CMK (cell line): Measurements from ENCODE around the gene MTFR1L.
"Not testable (repeated sequence)": the region's sequence is repeated elsewhere in the genome, so short reads cannot be mapped to it uniquely, and the experiment has no call there.

Source experiments
- DNase-seq: peaks from one replicate; pipeline ENCODE4 v3.0.0-alpha.2; 2010; ENCODE audit warnings: low read depth

The MTFR1L gene

DNA sequence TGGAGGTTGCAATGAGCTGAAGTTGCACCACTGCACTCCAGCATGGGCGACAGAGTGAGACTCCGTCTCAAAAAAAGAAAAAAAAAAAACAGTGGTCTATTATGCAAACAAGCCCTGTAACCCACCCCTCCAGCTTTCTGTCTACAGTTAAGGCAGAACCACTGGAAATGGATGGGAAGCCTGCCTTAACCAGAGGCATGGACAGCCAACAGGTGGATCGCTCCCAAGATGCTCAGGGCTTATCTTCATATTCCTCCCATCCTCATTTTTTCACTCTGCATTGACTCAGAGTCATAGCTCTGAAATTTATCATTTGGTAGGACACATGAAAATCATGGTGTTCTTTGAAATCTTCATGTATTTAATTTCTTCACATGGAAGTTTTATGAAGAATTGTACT lies 8.7 kb downstream of the MTFR1L start:
- DNase-seq = no peak

DNA sequence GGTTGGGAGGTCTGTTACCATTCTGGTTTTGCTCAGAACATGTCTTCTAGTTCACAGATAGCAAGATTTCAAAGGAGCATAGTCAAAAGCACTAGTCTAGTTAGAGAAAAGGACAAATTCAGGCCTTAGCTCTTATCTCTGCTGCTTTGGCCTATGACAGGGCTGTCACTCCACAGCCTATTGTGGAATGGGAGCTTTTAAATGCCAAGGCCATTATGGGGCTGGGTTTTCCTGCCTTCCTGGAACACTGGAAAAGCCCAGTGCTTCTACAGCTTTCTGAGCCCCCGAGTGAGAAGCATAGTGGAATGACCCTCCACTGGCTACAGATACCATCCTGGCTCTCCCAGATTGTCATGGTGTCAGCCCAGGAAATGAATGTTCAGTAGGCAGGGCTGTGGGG lies 9.3 kb downstream of the MTFR1L start:
- no peak for DNase-seq

DNA sequence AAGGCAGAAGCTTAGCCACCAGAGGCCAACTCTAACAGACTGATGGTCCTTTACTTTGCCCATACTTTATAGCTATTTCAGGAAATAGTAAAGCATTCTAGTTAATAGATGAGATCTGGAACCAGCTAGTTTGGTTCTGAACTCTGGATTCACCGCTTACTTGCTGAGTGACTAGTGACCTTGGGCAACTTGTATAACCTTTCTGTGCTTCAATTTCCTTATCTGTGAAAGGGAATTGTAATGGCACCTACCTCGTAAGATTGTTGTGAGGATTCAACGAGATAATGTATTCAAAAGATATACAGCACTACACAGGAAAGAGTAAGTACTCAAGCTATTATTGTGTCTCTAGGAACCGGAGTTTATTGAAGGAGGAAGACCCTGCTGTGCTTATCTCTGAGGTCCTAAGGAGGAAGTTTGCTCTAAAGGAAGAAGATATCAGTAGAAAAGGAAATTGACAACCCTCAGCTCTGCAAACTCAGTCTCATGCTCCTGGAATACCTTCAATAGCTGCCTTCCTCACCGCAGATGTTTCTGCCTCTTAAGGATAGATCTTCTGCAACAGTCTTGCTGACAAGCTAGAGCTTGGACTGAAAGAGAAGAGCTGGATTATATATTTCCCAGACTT lies 11.9 kb downstream of the MTFR1L start:
- peak; percentile 63 for DNase-seq

DNA sequence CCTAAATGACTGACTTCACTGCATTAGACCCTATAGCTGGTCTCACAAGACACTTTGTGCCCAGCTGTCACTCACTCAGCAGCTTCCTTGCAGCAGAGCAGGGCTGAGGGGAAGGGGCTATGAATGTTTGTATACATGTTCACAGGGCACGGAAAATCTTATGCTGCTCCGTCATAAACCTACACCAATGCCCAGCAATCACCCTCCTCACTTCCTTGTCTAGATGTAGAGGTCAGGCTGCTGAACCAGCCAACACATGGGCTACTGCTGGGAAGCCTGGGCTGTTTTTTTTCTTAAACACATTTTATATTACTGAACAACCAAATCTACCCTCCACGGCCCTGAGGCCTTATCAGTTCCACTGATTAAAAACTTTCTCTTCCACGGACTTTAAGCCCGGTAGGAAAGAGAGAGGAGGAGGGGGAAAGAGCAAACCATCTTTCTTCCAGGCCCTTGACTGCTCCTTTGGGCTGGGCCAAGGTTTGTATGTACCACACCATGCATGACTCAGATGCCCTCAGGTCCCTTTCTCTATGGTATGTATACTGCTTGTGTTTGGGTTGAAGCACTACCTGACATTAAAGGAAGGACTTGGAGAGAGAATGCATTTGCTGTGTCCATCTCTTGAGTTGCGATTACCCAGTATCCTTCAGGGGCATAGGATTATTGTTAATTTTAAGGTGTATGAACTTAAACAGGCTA lies 12.7 kb downstream of the MTFR1L start:
- DNase-seq = no peak

DNA sequence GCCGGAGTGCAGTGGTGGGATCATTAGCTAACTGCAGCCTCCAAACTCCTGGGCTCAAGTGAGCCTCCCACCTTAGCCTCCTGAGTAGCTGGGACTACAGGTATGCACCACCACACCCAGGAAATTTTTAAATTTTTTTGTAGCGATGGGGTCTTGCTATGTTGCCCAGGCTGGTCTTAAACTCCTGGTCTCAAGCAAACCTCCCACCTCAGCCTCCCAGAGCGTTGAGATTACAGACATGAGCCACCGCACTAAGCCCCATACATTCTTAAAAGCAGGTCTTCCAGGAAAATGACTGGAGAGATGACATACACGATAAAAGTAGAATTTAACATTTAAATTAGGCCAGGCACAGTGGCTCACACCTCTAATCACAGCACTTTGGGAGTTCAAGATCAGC lies 13.4 kb downstream of the MTFR1L start:
- DNase-seq = no peak

DNA sequence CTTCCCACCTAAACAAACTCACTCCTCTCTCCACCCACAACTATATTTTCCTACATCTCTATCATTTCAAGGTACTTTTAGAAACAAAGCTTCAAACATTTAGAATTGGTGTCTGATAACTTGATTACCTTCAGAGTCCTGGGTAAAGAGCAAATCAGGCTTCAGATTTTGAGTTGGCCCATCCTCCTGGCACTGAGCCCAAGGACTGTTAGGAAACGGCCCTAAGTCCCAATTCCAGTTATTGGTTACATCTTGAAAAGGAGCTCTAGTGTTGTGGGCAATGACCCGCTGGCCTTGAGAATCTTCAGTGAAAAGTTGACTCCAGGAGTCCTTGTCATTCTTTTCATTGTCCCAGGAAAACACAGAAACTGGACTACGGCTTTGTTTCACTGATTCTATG lies 15.1 kb downstream of the MTFR1L start:
- no peak for DNase-seq

DNA sequence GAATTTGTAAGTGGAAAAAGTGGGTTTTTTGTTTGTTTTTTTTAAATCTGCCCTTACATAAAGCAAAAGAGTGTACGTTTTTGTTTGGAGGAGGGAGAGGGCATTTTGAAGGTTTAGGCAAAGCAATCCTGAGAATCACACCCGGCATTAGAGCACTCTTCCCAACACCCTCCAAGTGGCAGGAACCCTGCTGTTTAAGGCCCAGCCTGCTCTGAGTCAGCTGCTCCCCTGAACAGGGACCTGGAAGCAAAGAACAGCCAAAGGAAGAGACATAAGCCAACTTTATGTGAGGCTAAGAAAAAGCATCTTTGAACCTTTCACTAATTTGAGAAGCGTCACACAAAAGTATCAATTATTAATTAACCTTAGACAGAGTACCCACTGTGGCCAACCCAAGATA lies 16.9 kb downstream of the MTFR1L start:
- DNase-seq = no peak

DNA sequence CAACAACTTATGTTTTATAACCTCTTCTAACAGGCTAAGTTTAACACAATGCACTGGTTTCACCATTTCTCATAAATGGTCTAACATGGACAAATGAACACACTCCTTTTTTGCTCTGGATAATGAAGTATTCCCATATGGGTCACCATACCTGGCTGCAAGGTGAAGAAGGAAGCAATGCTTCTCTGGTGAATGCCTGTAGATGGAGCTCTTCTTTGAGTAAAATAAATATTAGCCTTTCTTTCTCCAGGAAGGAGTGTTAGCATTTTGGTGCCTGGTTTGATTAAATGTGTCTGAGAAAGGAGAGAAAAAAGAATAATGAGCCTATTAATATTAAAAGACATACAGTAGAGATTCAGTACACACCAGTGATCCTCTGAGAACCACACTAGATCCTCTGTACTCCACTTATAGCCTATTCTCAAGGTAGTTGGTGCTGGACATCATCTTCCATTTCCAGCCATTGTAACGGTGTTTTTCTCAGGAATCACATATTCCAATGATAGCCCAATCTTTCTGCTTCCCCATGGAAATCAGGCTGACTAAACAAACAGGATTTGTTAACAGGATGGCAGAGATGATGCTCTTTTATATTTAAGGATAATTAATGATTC lies 17.6 kb downstream of the MTFR1L start:
- no peak for DNase-seq

DNA sequence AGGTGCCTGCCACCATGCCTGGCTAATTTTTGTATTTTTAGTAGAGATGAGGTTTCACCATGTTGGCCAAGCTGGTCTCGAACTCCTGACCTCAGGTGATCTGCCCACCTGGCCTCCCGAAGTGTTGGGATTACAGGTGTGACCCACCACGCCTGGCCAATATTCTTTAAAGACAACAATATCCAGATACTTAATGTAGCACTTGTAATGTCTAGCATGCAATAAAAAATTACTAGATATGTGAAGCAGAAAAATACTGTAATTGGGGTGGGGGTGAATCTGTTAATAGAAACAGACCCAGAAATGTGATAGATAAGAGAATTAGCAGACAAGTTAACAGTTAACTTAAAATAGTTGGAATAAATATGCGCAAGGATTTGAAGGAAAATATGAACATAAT lies 20.1 kb downstream of the MTFR1L start:
- not testable (repeated sequence) for DNase-seq

DNA sequence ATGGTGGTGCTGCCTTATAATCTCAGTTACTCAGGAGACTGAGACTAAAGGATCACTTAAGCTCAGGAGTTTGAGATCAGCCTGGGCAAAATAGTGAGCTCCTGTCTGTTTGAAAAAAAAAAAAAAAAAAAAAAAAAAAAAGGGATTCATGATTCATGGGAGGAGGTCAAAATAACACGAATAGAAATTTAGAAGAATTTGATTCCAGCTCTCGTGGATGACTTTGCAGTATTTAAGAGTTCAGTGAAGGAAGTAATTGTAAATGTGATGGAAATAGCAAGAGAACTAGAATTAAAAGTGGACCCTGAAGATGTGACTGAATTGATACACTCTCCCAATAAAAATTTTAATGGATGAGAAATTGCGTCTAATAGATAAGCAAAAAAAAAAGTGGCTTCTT lies 23.7 kb downstream of the MTFR1L start:
- DNase-seq = no peak

DNA sequence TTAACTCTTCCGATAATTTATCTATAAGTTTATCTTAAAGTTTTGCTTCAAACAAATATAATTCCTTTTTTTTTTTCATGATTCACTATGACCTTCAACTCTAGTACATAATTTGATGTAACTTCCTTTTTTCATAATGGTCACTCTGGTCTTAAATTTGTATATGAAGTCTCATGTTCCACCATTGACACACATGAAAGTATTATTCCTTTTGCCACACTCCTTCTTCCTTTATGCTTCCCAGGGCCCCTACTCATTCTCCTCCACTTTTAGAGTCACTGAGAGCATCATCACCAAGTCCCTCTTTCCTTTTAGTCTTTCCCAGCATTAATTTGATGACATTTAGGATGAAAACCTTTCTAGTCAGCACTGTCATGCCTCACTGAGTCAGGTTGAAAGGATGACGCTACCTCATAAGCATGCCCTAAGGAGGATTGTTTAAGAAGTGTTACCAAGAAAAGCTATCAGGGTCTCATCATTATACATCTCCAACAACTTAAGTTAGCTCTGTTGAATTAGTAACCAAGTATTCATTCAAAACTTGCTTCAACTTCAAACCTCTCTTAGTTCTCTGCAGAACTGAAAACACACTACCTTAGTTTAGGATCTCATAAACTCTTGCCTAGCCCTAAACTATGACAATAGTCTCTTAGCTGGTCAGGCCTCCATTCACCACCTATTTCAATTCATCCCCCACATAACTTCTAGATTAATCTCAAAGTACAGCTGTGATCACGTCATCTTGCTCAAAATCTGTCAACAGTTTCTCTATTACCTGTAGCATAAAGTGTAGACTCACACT lies 25.0 kb downstream of the MTFR1L start:
- no peak for DNase-seq

DNA sequence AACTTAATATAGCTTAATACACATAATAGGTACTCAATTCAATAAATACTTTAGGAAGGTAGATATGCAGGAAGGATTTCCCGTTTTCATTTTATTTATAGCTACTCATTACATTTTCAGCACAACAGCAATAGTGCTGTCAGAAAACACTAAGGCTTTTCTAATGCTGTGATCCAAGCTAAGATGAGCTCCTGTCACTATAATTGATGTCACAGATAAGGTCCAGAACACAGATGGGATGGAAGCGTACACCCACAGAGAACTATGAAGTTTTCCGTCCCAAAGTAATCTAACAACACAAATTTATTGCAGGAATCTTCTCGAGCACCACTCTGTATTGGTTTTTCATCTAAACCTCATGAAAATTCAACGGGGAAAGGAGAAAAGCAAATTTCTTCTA lies 25.9 kb downstream of the MTFR1L start:
- no peak for DNase-seq

DNA sequence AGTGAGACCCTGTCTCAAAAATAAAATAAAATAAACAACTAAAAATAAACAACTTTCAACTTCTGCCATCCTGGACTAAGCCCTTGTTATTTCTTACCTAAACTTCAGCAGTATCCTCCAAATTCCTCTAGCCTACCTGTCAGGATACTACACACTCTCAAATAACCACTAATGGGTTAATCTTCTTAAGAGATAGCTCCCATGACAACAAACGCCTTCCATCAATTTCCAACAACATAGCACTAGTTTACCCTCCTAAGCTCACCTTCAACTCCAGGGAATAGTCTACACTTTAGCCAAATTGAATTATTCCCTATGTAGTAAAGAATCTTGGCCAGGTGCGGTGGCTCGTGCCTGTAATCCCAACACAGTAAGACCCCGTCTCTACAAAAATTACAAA lies 28.2 kb downstream of the MTFR1L start:
- no peak for DNase-seq

DNA sequence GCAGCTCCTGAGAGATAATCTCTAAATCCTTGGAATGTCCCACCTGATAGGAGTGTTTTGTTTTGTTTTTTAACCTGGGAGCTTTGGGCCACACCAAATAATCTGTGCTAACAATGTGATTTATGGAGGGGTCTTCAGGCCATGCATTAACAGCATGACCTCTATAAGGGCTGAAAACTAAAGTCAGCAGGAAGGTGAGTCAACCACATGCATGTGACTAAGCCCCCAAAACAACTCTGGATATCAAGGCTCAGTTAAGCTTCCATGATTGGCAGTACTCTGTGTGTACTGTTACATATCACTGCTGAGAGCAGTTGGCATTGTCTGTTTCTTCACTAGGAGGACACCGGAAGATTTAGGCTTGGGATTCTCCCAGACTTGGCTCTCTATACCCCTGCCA lies 28.8 kb downstream of the MTFR1L start:
- DNase-seq = no peak

DNA sequence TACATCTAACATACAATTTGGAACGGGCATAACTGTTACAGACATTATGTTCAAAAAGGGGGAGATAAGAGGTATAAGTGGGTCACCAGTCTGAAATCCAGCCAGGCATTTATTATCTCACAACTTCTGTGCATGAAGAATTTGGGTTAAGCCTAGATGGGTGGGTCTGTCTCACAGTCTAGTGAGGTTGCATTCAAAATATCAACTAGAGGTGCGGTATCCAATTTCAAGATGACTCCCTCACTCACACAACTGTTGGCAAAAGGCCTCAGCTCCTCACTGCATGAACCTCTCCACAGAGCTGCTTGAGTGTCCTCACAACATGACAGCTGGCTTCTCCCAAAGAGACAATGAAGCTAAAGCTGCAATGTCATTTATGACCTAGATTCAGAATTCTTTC lies 34.8 kb downstream of the MTFR1L start:
- DNase-seq = no peak

DNA sequence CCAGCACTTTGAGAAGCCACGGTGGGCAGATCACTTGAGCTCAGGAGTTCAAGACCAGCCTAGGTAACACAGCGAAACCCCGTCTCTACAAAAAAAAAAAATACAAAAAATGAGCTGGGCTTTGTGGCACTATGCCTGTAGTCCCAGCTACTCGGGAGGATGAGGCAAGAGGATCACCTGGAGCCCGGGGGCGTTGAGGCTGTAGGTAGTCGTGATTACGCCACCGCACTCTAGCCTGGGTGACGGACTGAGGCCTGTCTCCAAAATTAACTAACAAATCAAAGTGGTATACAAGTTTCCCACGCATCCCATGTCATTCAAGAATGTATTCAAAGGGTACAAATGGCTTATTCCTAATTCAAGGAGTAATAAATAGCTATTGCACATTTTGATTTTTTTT lies 37.1 kb downstream of the MTFR1L start:
- DNase-seq = no peak

DNA sequence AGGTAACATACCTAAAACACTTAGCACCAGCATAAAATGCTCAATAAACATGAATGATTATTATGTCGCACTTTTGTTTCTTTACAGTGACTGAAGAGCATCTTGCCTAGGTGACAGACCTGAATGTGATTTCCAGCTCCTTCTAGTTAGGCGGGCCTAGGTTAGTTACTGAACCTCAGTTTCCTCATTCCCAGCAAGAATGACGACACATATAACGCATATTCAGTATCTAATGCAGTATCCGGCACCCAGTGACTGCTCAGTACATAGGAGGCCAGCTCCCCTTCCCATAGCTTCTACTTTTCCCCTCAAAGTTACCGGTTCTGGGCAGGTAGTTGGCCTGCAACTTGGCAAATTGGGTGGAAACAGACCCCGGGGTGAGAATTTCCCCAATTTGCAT lies 38.7 kb downstream of the MTFR1L start:
- DNase-seq = no peak

DNA sequence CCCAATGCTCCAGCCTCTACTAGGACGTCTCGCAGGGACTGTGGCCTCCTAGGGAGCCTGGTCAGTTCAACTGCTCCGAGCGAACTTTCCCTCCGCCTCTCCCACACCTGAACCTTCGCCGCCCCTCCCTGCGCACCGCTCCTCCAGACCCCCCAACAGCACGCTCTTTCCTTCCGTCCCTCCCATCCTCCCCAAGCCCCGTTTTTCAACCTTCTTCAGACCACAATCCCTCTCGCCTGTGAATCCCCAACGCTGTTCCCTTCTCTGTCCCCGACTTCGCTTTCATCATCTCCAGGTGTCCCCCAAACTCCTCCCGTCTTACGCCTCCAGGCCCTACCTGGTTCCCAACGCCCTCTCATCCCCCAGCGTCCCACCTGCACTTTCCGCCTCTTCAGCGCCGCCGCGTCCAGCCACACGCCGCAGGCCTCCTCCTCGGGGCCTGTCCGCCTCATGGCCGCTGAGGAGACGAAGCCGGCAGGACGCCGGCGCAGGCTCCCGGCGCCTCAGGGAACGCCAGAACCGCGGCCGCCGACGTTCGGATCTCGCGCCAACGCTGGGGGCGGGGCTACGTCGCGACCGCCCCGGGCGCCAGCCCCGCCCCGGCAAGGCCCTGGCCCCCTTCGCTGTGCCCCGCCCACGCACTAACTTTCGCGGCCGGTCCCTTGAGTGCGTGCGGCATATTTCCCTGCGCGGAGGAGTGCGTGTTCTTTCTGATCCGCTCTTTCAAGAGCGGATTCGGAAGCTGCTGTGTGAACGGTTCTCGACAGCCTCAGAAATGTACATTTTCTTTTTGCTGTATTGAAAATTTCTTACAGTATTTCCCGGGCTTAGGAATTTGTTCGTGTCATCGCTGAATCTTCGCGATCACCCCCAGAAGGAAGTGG lies 39.4 kb downstream of the MTFR1L start, which contains the start of gene AUNIP:
Gene AUNIP, minus strand, starts transcription at position 552 of the 884 bp plus-strand sequence. Its CDS starts 100 bp downstream, at position 452.
- peak; percentile 81 for DNase-seq

DNA sequence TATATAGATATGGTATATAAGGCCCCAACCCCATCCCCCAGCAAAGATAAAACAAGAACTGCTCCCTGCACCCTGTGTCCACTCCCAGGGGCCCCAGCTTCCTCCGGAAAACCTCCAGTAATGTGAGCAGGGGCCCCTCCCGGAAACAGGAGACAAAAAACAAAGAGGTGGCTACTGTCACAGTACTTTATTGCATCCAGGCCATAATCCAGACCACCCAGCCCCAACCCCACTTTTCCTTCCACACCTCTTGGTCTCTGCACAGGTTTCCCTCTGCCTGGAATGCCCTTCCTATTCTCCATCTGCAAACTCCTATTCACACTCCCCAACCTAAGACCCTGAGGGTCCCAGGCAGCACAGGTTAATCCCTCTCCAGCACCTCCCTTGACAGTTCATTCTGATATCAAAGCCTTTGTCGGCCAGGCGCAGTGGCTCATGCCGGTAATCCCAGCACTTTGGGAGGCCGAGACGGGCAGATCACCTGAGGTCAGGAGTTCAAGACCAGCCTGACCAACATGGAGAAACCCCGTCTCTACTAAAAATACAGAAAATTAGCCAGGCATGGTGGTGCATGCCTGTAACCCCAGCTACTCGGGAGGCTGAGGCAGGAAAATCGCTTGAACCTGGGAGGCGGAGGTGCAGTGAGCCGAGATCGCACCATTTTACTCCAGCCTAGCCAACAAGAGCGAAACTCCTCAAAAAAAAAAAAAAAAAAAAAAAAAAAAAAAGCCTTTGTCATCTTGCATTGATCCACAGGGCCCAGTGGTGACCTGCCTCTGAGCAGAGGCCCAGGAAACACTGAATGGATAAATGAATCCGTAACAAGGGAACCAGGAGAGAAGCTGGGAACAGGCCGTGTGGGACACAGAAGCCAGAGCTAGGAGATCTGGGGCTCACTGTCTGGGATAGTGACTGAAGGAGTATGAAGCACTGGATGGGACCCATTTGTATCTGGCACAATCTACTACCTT lies 41.8 kb downstream of the MTFR1L start:
- DNase-seq = peak; percentile 62

DNA sequence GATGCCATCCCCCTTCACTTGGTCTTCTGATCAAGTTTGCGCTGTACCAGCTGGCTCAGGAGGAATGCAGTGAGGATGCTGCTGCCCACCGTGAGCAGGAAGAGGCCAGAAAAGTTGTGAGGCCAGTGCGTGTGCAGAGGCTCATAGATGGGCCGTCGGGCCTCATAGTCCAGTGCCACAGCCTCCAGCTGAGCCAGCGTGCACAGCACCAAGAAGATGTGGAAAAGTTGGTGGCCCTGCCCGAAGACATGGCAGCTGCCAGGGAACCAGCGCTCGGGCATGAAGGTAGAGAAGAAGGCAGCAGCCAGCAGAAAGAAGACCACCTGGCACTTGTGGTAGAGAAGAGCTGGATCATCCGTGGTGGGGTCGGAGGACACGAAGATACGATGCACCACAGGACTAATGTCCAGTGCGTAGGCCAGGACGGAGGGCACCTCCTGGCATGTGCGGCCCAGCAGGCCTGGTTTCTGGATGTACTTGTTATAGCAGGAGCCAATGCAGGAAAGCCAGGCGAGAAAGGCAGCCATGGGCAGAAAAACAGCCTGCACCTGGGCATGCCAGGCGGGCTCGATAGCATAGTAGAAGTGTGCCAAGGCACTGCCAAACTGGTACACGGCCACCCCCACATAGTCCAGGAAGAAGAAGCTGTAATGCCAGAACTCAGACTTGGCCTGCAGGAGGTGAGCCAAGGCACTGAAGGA lies 43.2 kb downstream of the MTFR1L start:
- no peak for DNase-seq
